Measurements from ENCODE around the gene ZP1. TPM values are rescaled to one million over a fixed set of nuclear protein-coding genes. Genes with fewer than 3 reads are reported as not detected.
A peak's percentile ranks its signal among the peaks of the same experiment; 100 is the strongest.

Gene ZP1
- total and polyA plus RNA-seq, 2 of the 13 experiments (the other 11 are each of a cell fraction or from before 2014, with no cell fraction given), result 0.16 TPM; not detected in 1

DNA sequence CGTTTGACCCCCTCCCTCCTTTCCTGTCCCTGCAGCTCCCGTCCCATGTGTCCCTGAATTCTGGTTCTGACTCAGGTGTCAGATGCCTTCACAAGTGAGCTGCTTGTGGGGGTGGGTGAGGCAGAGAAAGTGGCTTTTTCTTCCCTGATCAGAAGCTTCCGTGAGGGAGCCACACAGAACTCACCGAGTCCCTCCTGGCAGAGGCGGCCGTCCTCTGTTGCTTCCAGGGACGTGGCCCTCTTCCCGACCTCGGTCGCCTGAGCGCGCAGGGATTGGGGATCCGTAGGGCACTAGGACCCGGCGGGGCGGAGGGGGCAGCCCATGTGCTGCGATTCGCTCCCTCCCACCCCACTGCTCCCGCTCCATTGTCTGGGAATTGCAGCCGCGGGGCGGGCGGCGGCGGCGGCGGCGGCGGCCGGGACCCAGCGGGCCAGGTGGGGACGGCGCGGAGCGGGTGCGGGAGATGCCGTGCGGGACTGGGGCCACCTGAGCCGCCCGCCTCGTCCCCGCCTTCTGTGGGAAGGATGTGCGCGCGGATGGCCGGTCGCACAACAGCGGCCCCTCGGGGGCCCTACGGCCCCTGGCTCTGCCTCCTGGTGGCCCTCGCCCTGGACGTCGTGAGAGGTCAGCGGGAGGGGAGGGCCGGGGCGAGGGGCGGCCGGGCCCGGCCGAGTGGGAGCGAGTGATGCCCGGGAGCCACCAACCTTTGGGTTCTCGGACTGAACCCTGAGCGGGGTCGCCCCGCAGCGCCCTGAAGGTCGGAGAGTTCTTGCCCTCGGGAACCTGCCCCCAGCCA is 57.0 kb downstream of the ZP1 start, which contains the start of gene TMEM132A (continued):
- TF ChIP-seq, protein P1, sequence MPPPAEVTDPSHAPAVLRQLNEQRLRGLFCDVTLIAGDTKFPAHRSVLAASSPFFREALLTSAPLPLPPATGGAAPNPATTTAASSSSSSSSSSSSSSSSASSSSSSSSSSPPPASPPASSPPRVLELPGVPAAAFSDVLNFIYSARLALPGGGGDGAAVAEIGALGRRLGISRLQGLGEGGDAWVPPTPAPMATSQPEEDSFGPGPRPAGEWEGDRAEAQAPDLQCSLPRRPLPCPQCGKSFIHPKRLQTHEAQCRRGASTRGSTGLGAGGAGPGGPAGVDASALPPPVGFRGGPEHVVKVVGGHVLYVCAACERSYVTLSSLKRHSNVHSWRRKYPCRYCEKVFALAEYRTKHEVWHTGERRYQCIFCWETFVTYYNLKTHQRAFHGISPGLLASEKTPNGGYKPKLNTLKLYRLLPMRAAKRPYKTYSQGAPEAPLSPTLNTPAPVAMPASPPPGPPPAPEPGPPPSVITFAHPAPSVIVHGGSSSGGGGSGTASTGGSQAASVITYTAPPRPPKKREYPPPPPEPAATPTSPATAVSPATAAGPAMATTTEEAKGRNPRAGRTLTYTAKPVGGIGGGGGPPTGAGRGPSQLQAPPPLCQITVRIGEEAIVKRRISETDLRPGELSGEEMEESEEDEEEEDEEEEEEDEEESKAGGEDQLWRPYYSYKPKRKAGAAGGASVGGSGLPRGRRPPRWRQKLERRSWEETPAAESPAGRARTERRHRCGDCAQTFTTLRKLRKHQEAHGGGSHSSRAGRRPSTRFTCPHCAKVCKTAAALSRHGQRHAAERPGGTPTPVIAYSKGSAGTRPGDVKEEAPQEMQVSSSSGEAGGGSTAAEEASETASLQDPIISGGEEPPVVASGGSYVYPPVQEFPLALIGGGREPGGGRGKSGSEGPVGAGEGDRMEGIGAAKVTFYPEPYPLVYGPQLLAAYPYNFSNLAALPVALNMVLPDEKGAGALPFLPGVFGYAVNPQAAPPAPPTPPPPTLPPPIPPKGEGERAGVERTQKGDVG (CRISPR knock-in tag; IDR thresholded peaks at IDR 0.05; ENCODE audit: borderline replicate concordance), result no peak
- TF ChIP-seq U2AF2 (IDR thresholded peaks at IDR 0.05; ENCODE audit: low read depth, low read length), result 0 out of 2 replicates have a peak, but pooled peaks have one; percentile 37
- TF ChIP-seq NCOA2 (CRISPR knock-in tag; IDR thresholded peaks at IDR 0.05), result 0 out of 2 replicates have a peak, but pooled peaks have one; percentile 9
- TF ChIP-seq HIVEP1 (CRISPR knock-in tag; IDR thresholded peaks at IDR 0.05), result peak; percentile 10; the same call in 1 of the 2 replicates
- no peak for TF ChIP-seq MBNL3 (CRISPR knock-in tag; conservative IDR thresholded peaks at IDR 0.05)
- TF ChIP-seq ASH2L (IDR thresholded peaks at IDR 0.05; ENCODE audit: insufficient read length, low read depth, low read length), result peak; percentile 43
- TF ChIP-seq FOSL2 (CRISPR knock-in tag; IDR thresholded peaks at IDR 0.05), result no peak
- peak; percentile 58 for TF ChIP-seq SKI (IDR thresholded peaks at IDR 0.05; ENCODE audit: partially characterized antibody)
- TF ChIP-seq DNMT3B (CRISPR knock-in tag; conservative IDR thresholded peaks at IDR 0.05), result no peak
- TF ChIP-seq, protein P2, sequence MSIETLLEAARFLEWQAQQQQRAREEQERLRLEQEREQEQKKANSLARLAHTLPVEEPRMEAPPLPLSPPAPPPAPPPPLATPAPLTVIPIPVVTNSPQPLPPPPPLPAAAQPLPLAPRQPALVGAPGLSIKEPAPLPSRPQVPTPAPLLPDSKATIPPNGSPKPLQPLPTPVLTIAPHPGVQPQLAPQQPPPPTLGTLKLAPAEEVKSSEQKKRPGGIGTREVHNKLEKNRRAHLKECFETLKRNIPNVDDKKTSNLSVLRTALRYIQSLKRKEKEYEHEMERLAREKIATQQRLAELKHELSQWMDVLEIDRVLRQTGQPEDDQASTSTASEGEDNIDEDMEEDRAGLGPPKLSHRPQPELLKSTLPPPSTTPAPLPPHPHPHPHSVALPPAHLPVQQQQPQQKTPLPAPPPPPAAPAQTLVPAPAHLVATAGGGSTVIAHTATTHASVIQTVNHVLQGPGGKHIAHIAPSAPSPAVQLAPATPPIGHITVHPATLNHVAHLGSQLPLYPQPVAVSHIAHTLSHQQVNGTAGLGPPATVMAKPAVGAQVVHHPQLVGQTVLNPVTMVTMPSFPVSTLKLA (IDR thresholded peaks at IDR 0.05), result no peak
- no peak for TF ChIP-seq CENPT (CRISPR knock-in tag; IDR thresholded peaks at IDR 0.05; ENCODE audit: low read depth)
- 0 out of 2 replicates have a peak, but pooled peaks have one; percentile 28 for TF ChIP-seq ZSCAN29 (CRISPR knock-in tag; conservative IDR thresholded peaks at IDR 0.05)
- TF ChIP-seq ZNF382 (CRISPR knock-in tag; IDR thresholded peaks at IDR 0.05; ENCODE audit: borderline replicate concordance), result no peak
- TF ChIP-seq RBM39 (IDR thresholded peaks at IDR 0.05; ENCODE audit: low read depth, low read length, poor library complexity, severe bottlenecking), result no peak
- TF ChIP-seq ADNP (CRISPR knock-in tag; IDR thresholded peaks at IDR 0.05), result peak; percentile 74
- peak; percentile 38; the same call in 1 of the 2 replicates for TF ChIP-seq KAT8 (CRISPR knock-in tag; IDR thresholded peaks at IDR 0.05)
- 0 out of 2 replicates have a peak, but pooled peaks have one; percentile 52 for TF ChIP-seq ZNF563 (CRISPR knock-in tag; IDR thresholded peaks at IDR 0.05)
- TF ChIP-seq RCOR2 (CRISPR knock-in tag; IDR thresholded peaks at IDR 0.05), result 0 out of 2 replicates have a peak, but pooled peaks have one; percentile 33
- no peak for TF ChIP-seq ZNF432 (CRISPR knock-in tag; IDR thresholded peaks at IDR 0.05; ENCODE audit: borderline replicate concordance)
- TF ChIP-seq, protein P3, sequence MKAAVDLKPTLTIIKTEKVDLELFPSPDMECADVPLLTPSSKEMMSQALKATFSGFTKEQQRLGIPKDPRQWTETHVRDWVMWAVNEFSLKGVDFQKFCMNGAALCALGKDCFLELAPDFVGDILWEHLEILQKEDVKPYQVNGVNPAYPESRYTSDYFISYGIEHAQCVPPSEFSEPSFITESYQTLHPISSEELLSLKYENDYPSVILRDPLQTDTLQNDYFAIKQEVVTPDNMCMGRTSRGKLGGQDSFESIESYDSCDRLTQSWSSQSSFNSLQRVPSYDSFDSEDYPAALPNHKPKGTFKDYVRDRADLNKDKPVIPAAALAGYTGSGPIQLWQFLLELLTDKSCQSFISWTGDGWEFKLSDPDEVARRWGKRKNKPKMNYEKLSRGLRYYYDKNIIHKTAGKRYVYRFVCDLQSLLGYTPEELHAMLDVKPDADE (CRISPR knock-in tag; IDR thresholded peaks at IDR 0.05), result 0 out of 2 replicates have a peak, but pooled peaks have one; percentile 15
- peak; percentile 34; the same call in 1 of the 2 replicates for TF ChIP-seq TAF1 (CRISPR knock-in tag; IDR thresholded peaks at IDR 0.05)
- no peak for TF ChIP-seq FOSL1 (CRISPR knock-in tag; IDR thresholded peaks at IDR 0.05; ENCODE audit: borderline replicate concordance)
